GM18907 (cell line): ENCODE measurements around the gene BAIAP3.

Experiments used
- ATAC-seq: cut with Tn5 transposase; IDR thresholded peaks from one replicate; pipeline ENCODE4 v1.9.1; 2021; ENCODE audit warnings: mild to moderate bottlenecking, moderate library complexity; ENCODE audit not compliant: unreplicated experiment

BAIAP3 gene

DNA sequence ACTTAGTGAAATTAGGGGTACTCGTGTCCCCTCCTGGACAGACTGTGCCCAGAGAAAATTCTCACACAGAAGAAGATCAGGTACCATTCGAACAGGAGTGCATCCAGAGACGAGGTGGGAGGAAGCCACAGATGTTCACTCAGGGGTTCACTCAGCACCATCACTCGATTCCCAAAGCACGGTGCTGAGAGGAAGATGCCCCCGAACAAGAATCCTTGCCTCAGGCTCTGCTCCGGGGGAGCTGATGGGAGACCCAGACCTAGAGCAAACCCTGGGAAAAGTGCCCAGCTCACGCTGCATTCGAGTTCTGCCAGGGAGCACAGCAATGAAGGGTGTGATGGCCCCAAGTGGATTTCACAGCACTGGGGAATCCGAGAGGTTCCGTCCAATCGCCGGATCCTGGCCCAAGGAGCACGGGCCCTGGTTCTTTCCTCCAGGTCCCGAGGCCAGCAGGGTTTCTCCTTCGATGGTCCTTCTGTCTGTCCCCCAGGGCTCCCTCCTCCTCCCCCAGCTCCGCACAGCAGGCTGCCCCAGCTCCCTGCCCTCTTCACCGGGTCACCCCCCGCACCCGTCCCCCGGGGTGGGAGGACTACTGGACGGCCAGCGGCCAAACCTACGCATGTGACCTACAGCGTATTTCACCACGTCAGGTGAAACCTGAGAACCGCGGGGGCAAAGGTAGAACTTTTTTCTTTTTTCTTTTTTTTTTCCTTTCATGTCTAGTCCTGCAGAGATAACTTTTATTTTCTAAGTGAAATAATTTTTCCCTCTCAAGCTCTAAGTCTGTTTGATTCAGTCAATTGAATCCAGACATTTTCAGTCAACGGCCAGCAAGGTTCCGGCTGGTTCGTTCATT is 34.2 kb upstream of the BAIAP3 start:
- no peak for ATAC-seq

DNA sequence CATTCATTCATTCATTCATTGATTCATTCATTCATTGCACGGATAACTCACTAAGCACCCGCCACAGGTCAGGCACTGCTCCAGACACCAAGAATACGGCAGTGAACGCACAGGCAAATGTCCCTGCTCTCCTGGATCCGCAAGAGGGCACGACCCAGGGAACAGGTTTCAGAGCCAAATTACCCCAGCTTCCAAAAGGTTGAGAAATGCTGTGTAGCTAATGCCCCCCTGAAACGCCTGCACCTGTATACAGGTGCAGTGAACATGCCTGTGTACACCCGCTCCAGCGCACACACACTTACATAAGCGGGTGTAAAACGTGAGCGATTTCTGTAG is 33.6 kb upstream of the BAIAP3 start:
- ATAC-seq: no peak

DNA sequence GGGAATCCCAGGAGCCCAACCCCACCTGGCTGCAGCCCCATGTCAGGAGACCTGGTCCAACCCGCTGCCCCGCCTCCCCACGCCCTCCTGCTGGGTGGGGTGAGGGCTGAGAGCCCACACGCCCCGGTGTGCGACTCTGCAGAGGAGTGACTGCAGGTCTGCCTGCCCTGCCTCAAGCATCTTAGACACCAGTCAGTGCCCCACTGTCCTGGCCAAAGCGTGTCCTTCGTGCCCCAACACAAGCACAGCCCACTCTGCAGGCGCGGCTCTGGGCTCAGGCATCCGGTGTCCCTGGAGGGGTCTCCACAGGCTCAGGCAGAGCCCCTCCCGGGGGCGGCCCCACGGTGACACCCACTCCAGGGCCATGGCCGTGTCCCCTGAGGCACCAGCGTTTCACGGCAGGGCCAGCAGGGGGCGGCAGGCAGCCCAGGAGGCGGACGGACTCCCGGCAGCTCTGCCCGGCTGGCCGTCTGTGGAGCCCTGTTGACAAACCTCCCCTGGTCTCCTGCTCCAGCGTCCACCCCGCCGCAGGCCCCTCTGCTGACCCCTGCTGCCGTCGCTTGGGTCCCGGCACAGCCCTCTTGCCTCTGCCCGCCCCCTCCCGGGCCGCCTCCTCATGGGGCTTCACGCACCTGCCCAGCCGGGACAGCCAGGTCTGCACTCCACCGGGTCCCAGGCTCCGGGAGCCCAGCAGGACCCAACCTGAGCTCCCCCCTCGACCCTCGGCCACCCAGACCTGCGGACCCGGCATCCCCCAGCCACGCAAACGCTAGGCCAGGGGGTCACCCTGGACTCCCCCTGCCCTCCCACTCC is 32.6 kb upstream of the BAIAP3 start:
- ATAC-seq: no peak

GRCh38 chr16:1301562-1301961 is 31.9 kb upstream of the BAIAP3 start:
- ATAC-seq: no peak

DNA sequence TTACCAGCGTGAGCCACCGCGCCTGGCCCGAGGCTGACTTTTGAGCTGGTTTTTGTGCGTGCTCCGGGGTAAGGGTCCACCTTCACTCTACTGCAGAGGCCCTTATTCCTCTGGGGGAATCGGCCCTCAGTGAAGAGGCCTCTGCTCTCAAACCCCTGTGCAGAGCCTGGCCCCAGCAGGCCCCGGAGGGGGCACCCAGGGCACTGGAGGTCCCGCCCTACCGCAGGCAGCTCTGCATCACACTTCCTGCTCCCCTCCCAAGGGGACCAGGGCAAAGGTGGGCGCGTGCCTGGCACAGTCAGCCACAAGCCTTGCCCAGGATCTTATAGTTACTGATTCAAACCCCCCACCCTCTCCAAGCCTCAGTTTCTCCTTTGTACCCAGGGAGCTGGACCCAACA is 27.6 kb upstream of the BAIAP3 start:
- ATAC-seq: no peak

DNA sequence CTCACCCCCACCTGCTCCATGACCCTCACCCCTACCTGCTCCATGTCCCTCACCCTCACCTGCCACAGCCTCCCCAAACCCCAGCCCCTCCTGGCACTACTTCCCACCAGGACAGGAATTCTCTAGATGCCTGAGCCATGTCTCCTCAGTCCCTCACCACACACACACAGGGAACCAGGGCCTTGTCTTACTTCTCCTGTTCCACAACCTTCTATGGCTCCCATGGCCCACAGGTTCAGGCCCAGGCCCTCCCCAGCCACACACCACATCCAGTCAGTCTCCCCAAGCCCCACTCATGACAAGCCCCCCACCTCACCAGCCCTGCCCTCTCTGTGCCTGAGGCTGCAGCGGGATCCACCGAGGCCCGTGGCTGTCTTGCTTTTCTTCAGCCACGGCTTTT is 27.1 kb upstream of the BAIAP3 start:
- no peak for ATAC-seq

DNA sequence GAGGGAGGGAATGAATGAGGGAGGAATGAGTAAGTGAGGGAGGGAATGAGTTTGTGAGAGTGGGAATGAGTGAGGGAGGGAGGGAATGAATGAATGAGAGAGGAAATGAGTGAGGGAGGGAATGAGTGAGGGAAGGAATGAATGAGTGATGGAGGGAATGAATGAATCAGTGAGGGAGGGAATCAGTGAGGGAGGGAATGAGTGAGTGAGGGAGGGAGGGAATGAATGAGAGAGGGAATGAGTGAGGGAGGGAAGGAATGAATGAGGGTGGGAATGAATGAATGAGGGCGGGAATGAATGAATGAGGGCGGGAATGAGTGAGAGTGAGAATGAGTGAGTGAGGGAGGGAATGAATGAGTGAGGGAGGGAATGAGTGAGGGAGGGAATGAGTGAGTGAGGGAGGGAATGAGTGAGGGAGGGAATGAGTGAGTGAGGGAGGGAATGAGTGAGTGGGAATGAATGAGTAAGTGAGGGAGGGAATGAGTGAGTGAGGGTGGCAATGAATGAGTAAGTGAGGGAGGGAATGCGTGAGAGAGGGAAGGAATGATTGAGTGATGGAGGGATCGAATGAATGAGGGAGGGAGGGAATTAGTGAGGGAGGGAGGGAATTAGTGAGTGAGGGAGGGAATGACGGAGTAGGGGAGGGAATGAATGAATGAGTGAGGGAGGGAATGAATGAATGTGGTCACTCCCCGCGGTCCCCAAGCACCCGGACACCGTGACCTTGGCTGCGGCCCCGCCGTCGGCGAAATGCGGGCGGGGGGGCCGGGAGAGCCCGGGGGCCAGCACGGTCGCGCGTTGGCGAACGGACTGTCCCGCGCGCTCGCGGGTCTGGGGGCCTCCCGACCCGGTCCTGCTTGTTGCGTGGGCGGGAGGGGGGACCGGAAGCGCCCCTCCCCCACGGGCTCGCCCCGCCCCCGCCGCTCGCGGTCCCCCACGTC is 25.1 kb upstream of the BAIAP3 start:
- ATAC-seq: peak; percentile 23

- peak; percentile 65 for ATAC-seq
Observed at GRCh38 chr16:1308977-1309885, 24.2 kb upstream of the BAIAP3 start, which contains the start of gene UBE2I. Gene UBE2I, plus strand, starts transcription at chr16:1309636. Its CDS starts 4,395 bp downstream, at chr16:1314031.

- ATAC-seq: peak; percentile 16
Observed at GRCh38 chr16:1309888-1310831, 23.3 kb upstream of the BAIAP3 start.

DNA sequence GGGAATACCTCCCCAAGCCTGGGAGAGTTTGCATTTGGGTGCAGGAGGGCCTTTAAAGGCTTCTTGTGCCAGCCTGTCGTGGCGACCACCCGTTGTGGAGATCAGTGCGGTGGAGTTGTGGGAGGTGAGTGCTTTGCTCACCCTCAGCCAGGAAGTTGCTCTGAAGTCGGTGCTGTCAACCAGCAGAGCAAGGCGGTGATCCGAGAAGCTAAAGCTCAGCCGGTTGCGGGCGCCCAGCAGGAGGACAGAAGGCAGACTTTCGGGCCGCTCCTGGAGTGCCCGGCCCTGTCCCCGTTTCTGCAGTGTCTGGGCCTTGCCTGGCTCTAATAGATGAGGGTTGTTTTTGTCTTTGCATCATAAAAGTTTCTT is 22.6 kb upstream of the BAIAP3 start:
- ATAC-seq: no peak

DNA sequence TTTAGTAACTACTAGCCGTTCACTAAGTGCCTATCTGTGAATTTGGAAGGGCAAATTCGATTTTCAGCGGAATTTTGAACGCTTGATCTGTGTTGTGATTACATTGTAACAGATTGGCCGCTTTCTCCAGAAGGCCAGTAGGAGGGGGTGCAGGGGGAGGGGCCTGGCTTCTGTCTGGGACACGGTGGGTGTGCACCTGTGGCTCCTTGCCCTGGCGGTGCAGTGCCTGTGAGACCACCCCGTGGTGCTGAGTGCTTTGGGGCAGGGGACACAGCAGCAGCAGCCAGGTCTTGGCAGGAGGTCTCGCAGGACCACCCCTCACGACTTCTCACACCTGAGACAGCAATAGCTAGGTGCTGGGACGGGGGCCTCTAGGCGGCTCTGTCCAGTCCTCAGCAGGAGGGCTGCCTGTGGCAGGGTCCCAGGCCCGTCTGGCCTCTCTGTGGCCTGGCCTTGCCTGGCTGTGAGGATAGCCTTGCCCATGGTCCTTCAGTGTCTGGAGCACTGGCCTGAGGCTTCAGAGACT is 22.2 kb upstream of the BAIAP3 start:
- ATAC-seq: no peak

DNA sequence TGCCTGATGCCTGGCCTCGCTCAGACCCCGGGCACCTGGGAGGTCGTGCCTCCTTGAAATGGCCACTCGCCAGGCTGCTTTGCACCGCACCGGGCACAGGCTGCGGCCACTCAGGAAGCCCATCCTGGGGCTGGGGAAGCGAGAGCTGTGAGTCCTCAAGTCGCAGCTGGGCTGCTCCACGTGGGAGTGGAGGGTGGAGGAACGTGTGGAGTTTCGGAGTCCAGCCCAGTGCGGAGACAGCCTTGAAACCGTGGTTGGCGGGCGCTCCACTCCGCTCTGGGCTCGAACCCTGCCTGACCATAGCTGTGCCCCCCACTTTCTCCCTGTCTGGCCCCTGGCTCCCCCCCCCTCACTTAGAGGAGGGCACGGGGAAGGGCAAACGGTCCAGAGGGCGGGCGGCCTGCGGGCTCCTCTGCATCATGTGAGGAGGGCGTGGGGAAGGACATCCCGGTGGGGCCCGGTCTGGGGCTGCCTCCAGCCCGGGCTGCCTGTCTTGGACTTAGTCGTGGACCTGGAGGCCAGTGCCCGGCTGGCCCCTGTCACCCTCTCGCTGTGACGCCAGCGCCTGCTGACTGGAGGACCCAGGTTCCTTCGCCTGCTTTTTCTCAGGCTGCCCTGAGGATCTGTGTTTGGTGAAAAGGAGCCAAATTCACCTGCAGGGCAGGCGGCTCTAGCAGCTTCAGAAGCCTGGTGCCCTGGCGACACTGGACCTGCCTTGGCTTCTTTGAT is 21.5 kb upstream of the BAIAP3 start:
- no peak for ATAC-seq

GRCh38 chr16:1312467-1312816 is 21.0 kb upstream of the BAIAP3 start:
- no peak for ATAC-seq

DNA sequence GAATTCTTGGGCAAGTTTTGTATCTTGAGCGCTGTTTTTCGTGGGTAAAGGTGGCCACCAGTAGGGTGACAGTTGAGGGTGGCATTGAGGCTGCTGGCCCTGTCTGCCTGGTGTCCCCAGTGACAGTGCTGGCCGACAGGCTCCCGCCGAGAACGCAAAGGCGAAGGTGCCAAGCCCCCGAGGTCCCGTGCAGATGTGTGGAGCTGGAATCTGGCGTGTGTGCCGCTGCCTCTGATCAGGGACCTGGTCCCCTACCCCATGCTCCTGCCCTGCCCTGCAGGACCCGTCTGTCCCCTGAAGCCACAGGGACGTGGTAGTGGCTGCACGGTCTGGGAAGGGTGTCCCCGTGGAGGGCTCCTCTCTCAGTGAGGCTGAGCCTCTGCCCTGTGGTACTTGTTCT is 20.5 kb upstream of the BAIAP3 start:
- no peak for ATAC-seq

DNA sequence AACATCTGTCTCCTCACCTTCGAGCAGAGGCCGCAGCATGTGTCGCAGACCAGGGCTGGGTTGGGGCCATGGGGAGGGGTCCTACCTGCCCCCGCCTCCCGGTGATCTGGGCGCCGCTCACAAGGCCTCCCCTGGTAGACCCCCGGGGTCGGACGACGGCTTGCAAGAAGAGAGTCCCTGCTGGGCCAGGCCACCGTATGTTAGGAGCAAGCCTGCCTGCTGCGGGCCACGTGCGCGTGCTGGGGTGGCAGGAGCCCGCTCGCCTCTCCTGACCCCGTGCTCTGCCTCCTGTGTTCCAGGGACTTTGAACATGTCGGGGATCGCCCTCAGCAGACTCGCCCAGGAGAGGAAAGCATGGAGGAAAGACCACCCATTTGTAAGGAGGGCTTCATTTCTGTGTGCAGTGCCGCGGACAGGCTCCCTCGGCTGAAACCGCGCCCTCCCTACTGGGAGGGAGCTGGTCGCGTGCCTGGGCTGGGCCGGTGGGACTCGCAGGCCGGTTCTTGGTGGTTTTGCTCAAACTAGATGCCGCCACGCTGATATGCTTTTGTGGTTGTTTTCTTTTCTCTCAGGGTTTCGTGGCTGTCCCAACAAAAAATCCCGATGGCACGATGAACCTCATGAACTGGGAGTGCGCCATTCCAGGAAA is 19.6 kb upstream of the BAIAP3 start:
- no peak for ATAC-seq

DNA sequence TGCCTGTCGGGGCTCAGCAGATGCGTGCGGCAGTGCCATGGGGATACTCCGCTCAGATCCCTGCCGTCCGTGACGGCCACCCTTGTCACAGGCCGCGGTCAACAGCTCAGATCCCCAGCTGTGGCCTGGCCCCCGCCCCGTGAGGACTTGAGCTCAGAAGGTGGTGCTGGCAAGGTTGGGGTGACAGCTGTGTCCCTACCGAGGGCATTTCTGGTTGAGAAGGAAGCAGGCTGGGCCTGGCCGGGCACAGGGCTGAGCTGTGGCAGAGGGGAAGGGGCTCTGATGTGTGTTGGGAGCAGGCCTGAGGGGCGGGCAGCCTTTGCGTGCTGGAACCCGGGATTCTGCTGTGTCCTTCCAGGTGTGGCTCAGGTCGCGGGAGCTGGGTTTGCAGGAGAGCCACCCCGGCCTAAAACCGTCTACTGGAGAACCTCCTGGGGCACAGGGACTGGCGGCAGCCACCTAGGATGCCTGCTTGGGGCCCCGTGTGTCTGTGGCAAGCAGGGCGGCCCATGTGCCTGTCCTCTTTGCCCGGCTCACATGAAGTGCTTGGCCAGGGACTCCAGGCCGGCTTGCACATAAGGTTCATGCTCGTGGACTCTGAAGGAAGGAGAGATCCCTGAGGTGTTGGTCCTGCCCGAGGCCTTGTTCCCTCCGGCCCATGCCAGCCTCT is 18.9 kb upstream of the BAIAP3 start:
- no peak for ATAC-seq
